Body of pancreas (tissue), 4 donors: ENCODE data around the gene WFDC9. TPM values are rescaled to one million over a fixed set of nuclear protein-coding genes. Genes with fewer than 3 reads are reported as not detected.

Experiments
- ATAC-seq: fragments of 150-250 bp; one replicate; pipeline ENCODE4 v1.9.1; 2016
- DNase-seq, 4 donors: peaks; one replicate each; pipeline ENCODE4 v3.0.0-alpha.2; 2019
- H3K27ac ChIP-seq, 4 donors: fragments of 200-600 bp; sonication (generic); 1 replicate in 3 of 4; 2 replicates in 1 of 4; pipeline versions ENCODE4 v1.5.1 to v1.6.1; 2016 to 2019; ENCODE audit warnings: mild to moderate bottlenecking in 1 of 4, mixed read lengths in 1 of 4, moderate library complexity in 1 of 4
- H3K27me3 ChIP-seq, 2 donors: fragments of 200-600 bp; sonication (generic); one replicate each; pipeline ENCODE4 v1.6.0; 2016; ENCODE audit warnings: mild to moderate bottlenecking in 1 of 2
- H3K36me3 ChIP-seq, 2 donors: fragments of 200-600 bp; sonication (generic); replicated peaks in 1 of 2; 2 replicates each; pipeline ENCODE4 v1.5.1; 2016; ENCODE audit warnings: low read depth in 2 of 2; ENCODE audit not compliant: insufficient read depth in 1 of 2
- H3K4me1 ChIP-seq: fragments of 200-600 bp; sonication (generic); one replicate; pipeline ENCODE4 v1.6.0; 2016
- H3K4me3 ChIP-seq, 2 donors: fragments of 200-600 bp; sonication (generic); 1 replicate in 1 of 2; 2 replicates in 1 of 2; pipeline ENCODE4 v1.5.1; 2016 to 2019
- H3K9me3 ChIP-seq, 3 donors: fragments of 200-600 bp; sonication (generic); 1 replicate in 2 of 3; 2 replicates in 1 of 3; pipeline ENCODE4 v1.5.1; 2016
- POLR2A ChIP-seq, 3 donors: fragments of 450-650 bp; IDR thresholded peaks; one replicate each; pipeline ENCODE4 v1.6.1; 2016; ENCODE audit warnings: antibody characterized with exemption in 3 of 3, mild to moderate bottlenecking in 2 of 3
- WGBS, 2 donors: methylation state at CpG; one replicate each; pipeline ENCODE4 v1.1.5; 2017; 5-methylcytosine and 5-hydroxymethylcytosine counted together
- intact Hi-C: fragments of 100-400 bp; cut with DNase I; formaldehyde crosslinking; loops from one replicate; pipeline ENCODE4 v1.15.1; 2023
- total RNA-seq, 2 donors: library from RNA; depleted of rRNA; stranded (reverse); fragments of >200 nt; gene quantifications; one replicate each; pipeline ENCODE4 v1.1.0, GENCODE V29; 2016
- TF ChIP-seq, protein P1 (sequence below), 7 experiments: fragments of 450-650 bp in 4 of 7; fragments of 200-600 bp in 3 of 7; sonication (generic) in 3 of 7; IDR thresholded peaks; one replicate each; pipeline ENCODE4 v1.5.1; 2016 to 2019; ENCODE audit warnings: antibody characterized with exemption in 7 of 7

The WFDC9 gene
- total RNA-seq, 2 donors from 2014 or later: not detected

DNA sequence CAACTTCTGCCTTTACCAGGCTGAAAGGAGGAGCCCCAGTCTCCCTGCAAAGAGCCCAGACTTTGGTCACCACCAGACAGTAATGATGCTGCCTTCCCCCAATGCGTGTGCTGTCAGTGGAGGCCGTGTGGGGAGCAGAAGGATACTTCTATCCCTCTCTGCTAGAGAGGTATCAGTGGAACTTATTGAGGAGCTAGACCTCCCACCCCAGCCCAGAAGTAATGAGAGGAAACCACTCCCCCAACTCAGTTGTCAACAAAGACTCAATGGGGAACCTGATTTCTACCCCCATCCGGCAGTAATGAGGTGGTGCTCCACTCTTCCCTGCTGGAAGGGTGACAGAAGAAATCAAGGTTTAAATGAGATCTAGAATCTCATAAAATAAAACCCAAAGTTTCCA, 47.6 kb downstream of the WFDC9 start:
- DNase-seq (no peak), ATAC-seq (no peak)
- Histone ChIP-seq H3K27me3 (no peaks in the 10 kb centered on the region), H3K4me1 (no peaks in the 10 kb centered on the region), H3K36me3 (no peaks in the 10 kb centered on the region), H3K9me3 (no peaks in the 10 kb centered on the region), H3K27ac (no peak overlapping the region), H3K4me3 (no peak overlapping the region)
- intact Hi-C loops: no loop called here
- 72 to 84% methylated on average over 2 to 3 of the region's 3 CpGs for WGBS, 2 donors
- TF ChIP-seq POLR2A (IDR thresholded peaks at IDR 0.05): no peak
- TF ChIP-seq, protein P1, sequence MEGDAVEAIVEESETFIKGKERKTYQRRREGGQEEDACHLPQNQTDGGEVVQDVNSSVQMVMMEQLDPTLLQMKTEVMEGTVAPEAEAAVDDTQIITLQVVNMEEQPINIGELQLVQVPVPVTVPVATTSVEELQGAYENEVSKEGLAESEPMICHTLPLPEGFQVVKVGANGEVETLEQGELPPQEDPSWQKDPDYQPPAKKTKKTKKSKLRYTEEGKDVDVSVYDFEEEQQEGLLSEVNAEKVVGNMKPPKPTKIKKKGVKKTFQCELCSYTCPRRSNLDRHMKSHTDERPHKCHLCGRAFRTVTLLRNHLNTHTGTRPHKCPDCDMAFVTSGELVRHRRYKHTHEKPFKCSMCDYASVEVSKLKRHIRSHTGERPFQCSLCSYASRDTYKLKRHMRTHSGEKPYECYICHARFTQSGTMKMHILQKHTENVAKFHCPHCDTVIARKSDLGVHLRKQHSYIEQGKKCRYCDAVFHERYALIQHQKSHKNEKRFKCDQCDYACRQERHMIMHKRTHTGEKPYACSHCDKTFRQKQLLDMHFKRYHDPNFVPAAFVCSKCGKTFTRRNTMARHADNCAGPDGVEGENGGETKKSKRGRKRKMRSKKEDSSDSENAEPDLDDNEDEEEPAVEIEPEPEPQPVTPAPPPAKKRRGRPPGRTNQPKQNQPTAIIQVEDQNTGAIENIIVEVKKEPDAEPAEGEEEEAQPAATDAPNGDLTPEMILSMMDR (IDR thresholded peaks at IDR 0.05): no peak

GRCh38 chr20:45581702-45582101, 49.4 kb downstream of the WFDC9 start:
- Histone ChIP-seq H3K4me3 (no peak overlapping the region), H3K36me3 (no peaks in the 10 kb centered on the region), H3K9me3 (no peaks in the 10 kb centered on the region), H3K27ac (no peak overlapping the region), H3K4me1 (no peaks in the 10 kb centered on the region), H3K27me3 (no peaks in the 10 kb centered on the region)
- no peak for DNase-seq
- TF ChIP-seq, protein P1 (IDR thresholded peaks at IDR 0.05): no peak
- TF ChIP-seq POLR2A (IDR thresholded peaks at IDR 0.05): no peak
- no peak for ATAC-seq
- intact Hi-C loops: no loop called here

DNA sequence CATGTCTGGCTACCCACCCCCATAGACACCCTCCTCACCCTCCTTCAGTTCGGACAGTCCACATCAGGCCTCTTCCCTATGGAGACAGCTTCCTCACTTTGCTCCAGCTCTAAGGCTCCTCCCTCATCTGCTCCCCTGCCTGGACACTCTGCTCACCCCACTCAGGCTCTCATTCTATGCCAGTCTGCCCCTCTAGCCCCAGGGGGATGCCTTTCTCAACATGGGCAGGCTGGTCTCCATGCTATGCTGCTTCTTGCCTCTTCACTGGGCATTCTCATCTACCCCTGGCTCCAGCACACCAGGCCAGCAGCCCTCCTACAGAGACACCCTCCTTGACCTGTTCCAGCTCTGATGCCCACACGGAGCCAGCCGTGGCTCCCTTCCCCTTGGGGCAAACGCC, 51.9 kb downstream of the WFDC9 start, which contains the start of gene WFDC8:
Gene WFDC8, minus strand, starts transcription at position 101 of the 400 bp plus-strand sequence. Its CDS starts 37 bp downstream, at position 64.
- no peak within 1 kb of the TSS for H3K4me3 ChIP-seq
- no peaks in the 10 kb centered on the region for H3K36me3 ChIP-seq
- no peak within 1 kb of the TSS for H3K27ac ChIP-seq
- DNase-seq (no peak), ATAC-seq (no peak)
- no peaks in the 10 kb centered on the region for H3K9me3 ChIP-seq
- no peaks in the 10 kb centered on the region for H3K27me3 ChIP-seq
- no peaks in the 10 kb centered on the region for H3K4me1 ChIP-seq
- TF ChIP-seq POLR2A (IDR thresholded peaks at IDR 0.05): no peak
- TF ChIP-seq, protein P1 (IDR thresholded peaks at IDR 0.05): no peak
- WGBS, 2 donors: 60 to 73% methylated on average over 4 of the region's 4 CpGs
- intact Hi-C loops: no loop called here

DNA sequence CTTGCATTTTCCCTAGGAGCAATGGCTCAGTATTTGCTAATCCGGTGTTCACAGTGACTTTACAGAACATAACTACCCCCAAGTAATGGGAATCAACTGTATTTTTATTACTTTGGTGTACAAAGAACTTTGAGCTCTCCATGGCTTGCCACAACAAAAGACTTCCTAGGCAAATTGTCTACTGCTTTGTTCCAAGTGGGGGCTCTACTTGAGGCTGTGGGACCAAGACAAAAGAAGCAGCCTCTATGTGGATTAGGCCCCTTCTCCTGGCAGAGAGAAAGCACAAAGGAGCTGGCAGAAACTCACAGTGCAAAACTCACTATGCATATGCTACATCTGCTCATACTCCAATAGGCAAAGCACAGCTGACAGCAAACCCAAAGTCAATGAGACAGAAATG, 52.9 kb downstream of the WFDC9 start:
- ATAC-seq (no peak), DNase-seq (no peak)
- TF ChIP-seq, protein P1 (IDR thresholded peaks at IDR 0.05): no peak
- TF ChIP-seq POLR2A (IDR thresholded peaks at IDR 0.05): no peak
- no peaks in the 10 kb centered on the region for H3K4me1 ChIP-seq
- no peaks in the 10 kb centered on the region for H3K9me3 ChIP-seq
- H3K27ac ChIP-seq: no peak overlapping the region
- no peaks in the 10 kb centered on the region for H3K27me3 ChIP-seq
- intact Hi-C loops: no loop called here
- WGBS, 2 donors: 62 to 85% methylated on average over 1 of the region's 1 CpG
- no peak overlapping the region for H3K4me3 ChIP-seq
- H3K36me3 ChIP-seq: no peaks in the 10 kb centered on the region

GRCh38 chr20:45576995-45577394, 54.1 kb downstream of the WFDC9 start:
- no peaks in the 10 kb centered on the region for H3K27me3 ChIP-seq
- H3K27ac ChIP-seq: no peak overlapping the region
- no peaks in the 10 kb centered on the region for H3K36me3 ChIP-seq
- intact Hi-C loops: no loop called here
- WGBS, 2 donors: 31 to 44% methylated on average over 2 of the region's 2 CpGs
- ATAC-seq: no peak
- H3K4me1 ChIP-seq: no peaks in the 10 kb centered on the region
- no peak for DNase-seq
- H3K9me3 ChIP-seq: no peaks in the 10 kb centered on the region
- no peak for TF ChIP-seq POLR2A (IDR thresholded peaks at IDR 0.05)
- TF ChIP-seq, protein P1 (IDR thresholded peaks at IDR 0.05): no peak
- no peak overlapping the region for H3K4me3 ChIP-seq
